ENCODE results near the gene TM4SF4.
A peak's percentile ranks its signal among the peaks of the same experiment; 100 is the strongest.
"Not testable (repeated sequence)": the region's sequence is repeated elsewhere in the genome, so short reads cannot be mapped to it uniquely, and the experiment has no call there.

The TM4SF4 gene

GRCh38 chr3:149474250-149474817 lies at the start of gene TM4SF4:
TM4SF4 (plus strand) TSS chr3:149474697; CDS start chr3:149474878, 181 bp downstream.
- no peak for DNase-seq

- no peak for DNase-seq
Observed at GRCh38 chr3:149424918-149425317, 49.6 kb upstream of the TM4SF4 start.

- no peak for DNase-seq
Observed at GRCh38 chr3:149426325-149426724, 48.2 kb upstream of the TM4SF4 start.

- DNase-seq: no peak
Observed at GRCh38 chr3:149428087-149428486, 46.4 kb upstream of the TM4SF4 start.

GRCh38 chr3:149430216-149430615 lies 44.3 kb upstream of the TM4SF4 start:
- DNase-seq: no peak

- no peak for DNase-seq
Observed at GRCh38 chr3:149432149-149432548, 42.3 kb upstream of the TM4SF4 start.

- no peak for DNase-seq
Observed at GRCh38 chr3:149435996-149436885, 38.3 kb upstream of the TM4SF4 start.

- no peak for DNase-seq
Observed at GRCh38 chr3:149437286-149437685, 37.2 kb upstream of the TM4SF4 start.

- no peak for DNase-seq
Observed at GRCh38 chr3:149437710-149438109, 36.8 kb upstream of the TM4SF4 start.

GRCh38 chr3:149438981-149439380 lies 35.5 kb upstream of the TM4SF4 start:
- DNase-seq: no peak

GRCh38 chr3:149441642-149442041 lies 32.9 kb upstream of the TM4SF4 start:
- DNase-seq: no peak

- DNase-seq: no peak
Observed at GRCh38 chr3:149442043-149442442, 32.5 kb upstream of the TM4SF4 start.

- DNase-seq: no peak
Observed at GRCh38 chr3:149442851-149443544, 31.5 kb upstream of the TM4SF4 start.

GRCh38 chr3:149443545-149443912 lies 31.0 kb upstream of the TM4SF4 start:
- DNase-seq: no peak

- DNase-seq: not testable (repeated sequence)
Observed at GRCh38 chr3:149444867-149445266, 29.6 kb upstream of the TM4SF4 start.

- DNase-seq: peak; percentile 16
Observed at GRCh38 chr3:149448331-149448831, 26.1 kb upstream of the TM4SF4 start.

GRCh38 chr3:149449182-149449581 lies 25.3 kb upstream of the TM4SF4 start:
- no peak for DNase-seq

- DNase-seq: no peak
Observed at GRCh38 chr3:149449799-149450198, 24.7 kb upstream of the TM4SF4 start.

GRCh38 chr3:149450281-149450680 lies 24.2 kb upstream of the TM4SF4 start:
- DNase-seq: no peak

- DNase-seq: no peak
Observed at GRCh38 chr3:149452036-149452435, 22.5 kb upstream of the TM4SF4 start.

GRCh38 chr3:149453140-149453805 lies 21.2 kb upstream of the TM4SF4 start:
- DNase-seq: no peak

- DNase-seq: no peak
Observed at GRCh38 chr3:149454746-149455145, 19.8 kb upstream of the TM4SF4 start.

- no peak for DNase-seq
Observed at GRCh38 chr3:149455366-149455765, 19.1 kb upstream of the TM4SF4 start.

Measured in SIG-M5 (cell line).